Measurements from ENCODE around the gene TRAF7. TPM values are rescaled to one million over a fixed set of nuclear protein-coding genes. Genes with fewer than 3 reads are reported as not detected.

TRAF7 gene
- total RNA-seq, 1 donor from 2014 or later = 25.7 TPM

DNA sequence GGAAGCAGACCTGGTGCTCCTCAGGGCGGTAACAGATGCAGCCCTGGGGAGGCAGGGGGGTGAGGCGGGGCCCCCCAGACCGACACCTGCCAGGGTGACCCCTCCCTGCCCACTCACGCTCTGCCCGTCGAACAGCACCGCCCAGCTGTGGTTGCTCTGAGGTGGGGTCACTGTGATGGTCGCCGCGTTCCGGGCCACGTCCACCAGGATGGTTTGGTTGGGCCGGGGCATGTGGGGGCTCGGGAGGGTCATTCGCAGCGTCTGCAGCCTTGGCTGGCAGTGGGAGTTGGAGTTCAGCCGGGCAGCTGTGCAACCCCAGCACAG is 54.4 kb downstream of the TRAF7 start:
- no peak for FAIRE-seq
- DNase-seq (ENCODE audit: low spot score in 2 of 2) = no peak

- no peak for FAIRE-seq
- no peak for DNase-seq (ENCODE audit: low spot score in 2 of 2)
Measured at GRCh38 chr16:2210386-2211365, 55.1 kb downstream of the TRAF7 start, which contains the start of gene BRICD5. Gene BRICD5, minus strand, starts transcription at chr16:2210863. Its CDS starts 30 bp downstream, at chr16:2210833.

DNA sequence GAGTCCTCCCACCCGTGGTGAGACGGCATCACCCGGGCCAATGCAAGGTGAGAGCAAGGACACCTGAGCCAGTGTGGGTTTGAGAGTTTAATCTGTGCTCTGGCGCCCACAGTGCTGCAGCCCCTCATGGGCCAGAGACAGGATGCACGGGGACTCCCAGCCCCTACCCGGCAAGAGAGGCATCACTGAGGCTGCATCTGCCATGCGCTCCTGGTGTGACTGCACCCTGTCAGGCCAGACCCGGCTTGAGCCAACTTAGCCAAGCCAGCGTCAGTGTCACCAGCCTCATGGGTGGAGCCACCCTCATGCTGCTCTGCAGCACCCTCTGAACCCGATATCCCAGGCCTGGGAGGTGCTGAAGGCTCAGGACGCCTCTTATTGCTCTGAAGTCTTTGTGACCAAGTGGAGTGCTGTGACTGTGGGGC is 56.4 kb downstream of the TRAF7 start:
- FAIRE-seq = no peak
- DNase-seq (ENCODE audit: low spot score in 2 of 2) = no peak

GRCh38 chr16:2212362-2213324 is 57.1 kb downstream of the TRAF7 start:
- FAIRE-seq (no peak), DNase-seq (ENCODE audit: low spot score in 2 of 2) (no peak)

DNA sequence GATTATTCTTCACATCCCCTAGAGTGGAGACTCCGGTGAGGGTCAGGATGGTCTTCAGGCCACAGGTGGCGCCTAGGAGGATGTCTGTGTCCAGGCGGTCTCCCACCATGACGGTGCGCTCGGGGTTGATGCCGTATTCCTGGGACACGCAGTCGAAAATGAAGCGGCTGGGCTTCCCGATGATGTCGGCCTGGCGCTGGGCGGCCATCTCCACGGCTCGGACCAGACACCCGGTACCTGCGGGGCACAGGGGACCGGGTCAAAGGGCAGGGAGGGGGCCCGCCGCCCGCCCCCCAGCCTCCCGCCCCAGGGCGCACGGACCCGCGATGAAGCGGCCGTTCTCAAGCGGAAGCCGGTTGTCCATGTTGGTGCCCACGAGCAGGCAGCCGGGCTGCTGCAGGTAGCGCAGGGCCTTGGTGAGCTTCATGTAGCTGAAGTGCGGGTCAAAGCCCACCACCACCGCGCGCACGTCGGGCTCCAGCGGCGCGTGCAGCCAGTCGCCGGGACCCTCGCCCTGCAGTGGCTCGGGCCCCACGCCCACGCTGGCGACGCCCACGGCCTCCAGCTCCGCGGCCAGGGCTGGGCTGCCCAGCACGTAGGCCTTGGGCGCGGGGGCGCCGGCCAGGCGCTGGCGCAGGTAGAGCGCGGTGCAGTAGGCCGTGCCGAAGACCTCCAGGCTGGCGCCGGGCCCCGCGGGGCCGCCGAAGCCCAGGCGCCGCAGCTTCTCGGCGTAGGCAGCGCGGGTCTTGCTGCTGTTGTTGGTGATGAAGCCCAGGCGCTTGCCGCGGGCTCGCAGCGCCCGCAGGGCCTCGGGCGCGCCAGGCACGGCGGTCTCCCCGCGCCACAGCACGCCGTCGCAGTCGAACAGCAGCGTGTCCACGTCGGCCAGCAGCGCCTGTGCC is 58.5 kb downstream of the TRAF7 start:
- DNase-seq (ENCODE audit: low spot score in 2 of 2) (no peak), FAIRE-seq (no peak)

DNA sequence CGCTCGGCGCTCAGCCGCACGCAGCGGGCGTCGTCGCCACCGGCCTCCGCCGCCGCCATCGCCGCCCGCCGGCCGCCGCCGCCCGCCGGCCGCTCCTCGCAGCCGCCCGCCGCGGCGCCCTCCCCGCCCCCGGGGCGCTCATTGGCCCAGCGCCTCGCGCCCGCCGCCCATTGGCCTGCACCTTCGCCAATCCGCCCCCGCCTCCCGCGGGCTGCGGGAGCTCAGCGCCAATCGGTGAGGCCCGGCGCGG is 59.1 kb downstream of the TRAF7 start, which contains the start of gene PGP:
Gene PGP (minus strand): TSS at position 122 of the 250 bp plus-strand sequence. CDS start 63 bp downstream, at position 59.
- FAIRE-seq = no peak
- DNase-seq (ENCODE audit: low spot score in 2 of 2) = peak; percentile 99 to 100

- FAIRE-seq = no peak
- DNase-seq (ENCODE audit: low spot score in 2 of 2) = no peak
Measured at GRCh38 chr16:2216330-2216729, 60.7 kb downstream of the TRAF7 start.

DNA sequence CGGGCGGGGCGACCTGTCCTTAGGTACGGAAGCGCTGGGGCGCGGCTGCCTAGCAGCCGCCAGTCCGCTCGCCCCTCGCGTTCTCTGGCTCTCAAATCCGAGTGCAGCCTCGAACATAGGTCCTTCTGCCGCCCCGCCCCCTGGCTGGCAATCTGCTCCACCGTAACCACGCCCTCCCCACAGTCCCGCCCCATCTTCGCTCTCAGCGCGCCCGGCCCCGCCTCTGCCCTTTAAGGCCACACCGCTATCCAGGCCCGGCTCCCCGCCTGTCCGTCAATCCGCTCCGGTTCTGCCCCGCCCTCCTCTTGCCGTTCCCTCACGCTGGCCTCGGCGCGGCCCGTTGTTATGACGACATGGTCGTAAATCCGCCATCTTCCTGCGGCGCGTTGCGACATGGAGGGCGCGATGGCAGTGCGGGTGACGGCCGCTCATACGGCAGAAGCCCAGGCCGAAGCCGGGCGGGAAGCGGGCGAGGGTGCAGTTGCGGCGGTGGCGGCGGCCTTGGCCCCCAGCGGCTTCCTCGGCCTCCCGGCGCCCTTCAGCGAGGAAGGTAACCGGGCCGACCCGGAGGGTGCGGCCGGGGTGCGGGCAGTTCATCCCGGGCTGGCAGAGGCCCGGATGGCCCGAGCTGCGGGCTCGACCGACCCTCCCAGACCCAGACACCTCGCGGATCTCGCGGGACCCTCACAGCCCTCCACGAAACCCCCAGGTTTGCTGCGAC is 67.8 kb downstream of the TRAF7 start, which contains the start of gene E4F1:
Gene E4F1 (plus strand): TSS at position 371 of the 721 bp plus-strand sequence. CDS start 23 bp downstream, at position 394.
- DNase-seq (ENCODE audit: low spot score in 2 of 2) (peak; percentile 100), FAIRE-seq (no peak)

DNA sequence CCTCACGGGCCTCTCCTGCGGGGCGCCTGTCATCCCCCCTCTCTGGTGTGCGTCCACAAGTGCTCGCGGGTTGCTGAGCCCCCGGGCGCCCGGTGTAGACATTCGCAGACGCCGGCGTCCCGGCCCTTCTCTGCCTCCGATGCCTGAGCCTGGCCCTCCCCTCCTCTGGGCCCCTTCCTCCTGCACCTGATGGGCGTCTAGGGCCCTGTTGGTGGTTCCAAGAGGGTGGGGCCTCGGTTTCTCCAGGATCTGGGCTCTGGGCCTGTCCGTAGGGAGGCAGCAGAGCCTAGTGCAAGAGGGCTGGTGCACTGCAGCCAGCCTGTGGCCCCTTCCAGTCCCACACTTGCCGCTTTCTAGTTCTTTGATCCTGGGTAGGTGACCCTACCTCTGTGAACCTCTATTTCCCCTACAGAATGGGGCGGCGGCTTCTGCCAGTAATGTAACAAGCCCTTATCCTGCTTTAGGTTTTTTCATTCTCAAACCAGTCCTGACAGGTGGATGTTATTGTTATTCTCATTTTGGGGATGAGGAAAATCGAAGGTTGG is 68.4 kb downstream of the TRAF7 start:
- no peak for FAIRE-seq
- DNase-seq (ENCODE audit: low spot score in 2 of 2) = peak in 1 of 2 donors; percentile 75

DNA sequence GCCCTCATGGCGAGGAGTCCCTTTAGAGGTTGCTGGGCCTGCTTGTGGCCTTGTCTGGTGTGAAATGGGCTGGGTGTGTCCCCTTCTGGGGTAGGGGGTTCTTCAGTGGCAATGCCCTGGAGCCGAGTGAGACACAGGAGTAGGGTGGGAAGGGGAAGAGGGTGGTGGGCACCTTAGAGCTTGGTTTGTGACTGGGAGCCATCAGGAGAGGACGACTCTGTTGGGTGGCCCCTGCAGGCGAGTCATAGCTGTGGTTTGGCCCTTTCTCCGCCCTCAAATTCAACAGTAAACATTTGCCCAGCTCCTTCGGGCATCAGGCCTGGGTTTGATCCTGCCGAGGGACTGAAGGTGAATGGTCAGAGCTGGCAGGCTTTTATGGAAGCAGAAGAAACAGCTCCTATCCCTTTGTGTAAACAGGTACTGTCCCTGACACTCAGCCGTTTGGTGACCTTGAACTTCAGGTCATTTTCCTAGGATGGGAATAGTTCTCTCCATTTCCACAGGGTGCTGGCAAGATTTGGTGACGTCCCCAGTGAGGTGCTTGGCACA is 70.7 kb downstream of the TRAF7 start:
- DNase-seq (ENCODE audit: low spot score in 2 of 2) = no peak
- FAIRE-seq = no peak

DNA sequence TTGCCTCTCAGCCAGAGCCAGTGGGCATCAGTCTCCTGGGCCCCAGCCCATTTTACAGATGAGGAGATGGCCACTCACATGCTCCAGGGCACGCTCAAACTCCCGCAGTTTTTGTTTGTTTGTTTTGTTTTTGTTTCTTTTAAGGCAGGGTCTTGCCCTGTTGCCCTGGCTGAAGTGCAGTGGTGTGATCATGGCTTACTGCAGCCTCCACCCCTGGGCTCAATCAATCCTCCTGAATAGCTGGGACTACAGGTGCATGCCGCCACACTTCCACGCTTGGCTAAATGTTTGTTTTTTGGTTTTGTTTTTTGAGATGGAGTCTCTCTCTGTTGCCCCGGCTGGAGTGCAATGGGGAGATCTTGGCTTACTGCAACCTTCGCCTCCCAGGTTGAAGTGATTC is 71.3 kb downstream of the TRAF7 start:
- DNase-seq (ENCODE audit: low spot score in 2 of 2) = no peak
- FAIRE-seq = no peak

Small RNA genes within 50 kb of the gene (small RNA-seq; reads per million reads assigned to genes)
- gene MIR3180-5 = not detected
- gene MIR4516 = not detected
- gene RF00019 = not detected
- gene SNORD60 = not detected

Other genes with a start within 250 kb of the TRAF7 start
- gene HS3ST6, start 237.4 kb upstream of the TRAF7 start, total RNA-seq = not detected
- 4.1 TPM for gene MSRB1, start 212.6 kb upstream of the TRAF7 start, total RNA-seq
- not detected for gene RPL3L, start 201.1 kb upstream of the TRAF7 start, total RNA-seq
- 76.6 TPM for gene NDUFB10, start 196.2 kb upstream of the TRAF7 start, total RNA-seq
- gene RPS2, start 191.0 kb upstream of the TRAF7 start, total RNA-seq = 1,930 TPM
- gene RNF151, start 188.9 kb upstream of the TRAF7 start, total RNA-seq = not detected
- 11.0 TPM for gene TBL3, start 183.7 kb upstream of the TRAF7 start, total RNA-seq
- 1.2 TPM for gene NOXO1, start 174.3 kb upstream of the TRAF7 start, total RNA-seq
- gene GFER, start 171.6 kb upstream of the TRAF7 start, total RNA-seq = 12.6 TPM
- 71.3 TPM for gene SYNGR3, start 165.8 kb upstream of the TRAF7 start, total RNA-seq
- 5.7 TPM for gene ZNF598, start 146.0 kb upstream of the TRAF7 start, total RNA-seq
- not detected for gene NPW, start 136.0 kb upstream of the TRAF7 start, total RNA-seq
- gene NHERF2, start 128.9 kb upstream of the TRAF7 start, total RNA-seq = 13.5 TPM
- 33.4 TPM for gene NTHL1, start 107.9 kb upstream of the TRAF7 start, total RNA-seq
- 39.5 TPM for gene TSC2, start 107.8 kb upstream of the TRAF7 start, total RNA-seq
- 58.3 TPM for gene PKD1, start 19.9 kb upstream of the TRAF7 start, total RNA-seq
- gene RAB26, start 7.2 kb upstream of the TRAF7 start, total RNA-seq = 4.1 TPM
- gene CASKIN1, start 40.8 kb downstream of the TRAF7 start, total RNA-seq = 15.9 TPM
- 6.9 TPM for gene MLST8, start 49.7 kb downstream of the TRAF7 start, total RNA-seq
- gene BRICD5, start 55.1 kb downstream of the TRAF7 start, total RNA-seq = 4.5 TPM
- gene PGP, start 59.1 kb downstream of the TRAF7 start, total RNA-seq = 10.2 TPM
- gene E4F1, start 67.8 kb downstream of the TRAF7 start, total RNA-seq = 27.3 TPM
- gene DNASE1L2, start 80.7 kb downstream of the TRAF7 start, total RNA-seq = 2.4 TPM
- gene ECI1, start 95.8 kb downstream of the TRAF7 start, total RNA-seq = 10.2 TPM
- gene RNPS1, start 112.3 kb downstream of the TRAF7 start, total RNA-seq = 81.1 TPM
- gene ABCA3, start 184.9 kb downstream of the TRAF7 start, total RNA-seq = 36.3 TPM